ENCODE data around the gene MTX2. TPM values are rescaled to one million over a fixed set of nuclear protein-coding genes. Genes with fewer than 3 reads are reported as not detected.
A peak's percentile ranks its signal among the peaks of the same experiment; 100 is the strongest.

The MTX2 gene
- total RNA-seq: 10 to 100 TPM; 22.6 to 28.6 TPM

GRCh38 chr2:176269319-176270099 lies at the start of gene MTX2:
Gene MTX2, plus strand, starts transcription at chr2:176269442. Its CDS starts 188 bp downstream, at chr2:176269630.
- DNase-seq (peak; percentile 84), ATAC-seq (peak; percentile 95)
- Mint-ChIP-seq H3K36me3 (ENCODE audit: low read depth) (no peaks in the 10 kb centered on the region), H3K27me3 (peaks cover 10% of the 10 kb centered on the region), H3K9me3 (ENCODE audit: low read depth) (no peaks in the 10 kb centered on the region), H3K27ac (peak within 1 kb of the TSS; percentile 94), H3K4me3 (peak within 1 kb of the TSS; percentile 98), H3K4me1 (peaks cover 29% of the 10 kb centered on the region)
- intact Hi-C loops (cut with DNase I, micrococcal nuclease): loop anchor here in 1 of 2 experiments (2.0 to 5.0 kb wide), 2 partner anchors 139 to 267 kb away; partner anchors contain the start of gene LNPK
- ChIA-PET POLR2A (no interaction called here), CTCF (interaction anchor here (0.6 to 1.0 kb wide), 3 partner anchors 175 to 382 kb away, joined by 3 to 4 read pairs (median 3); no protein-coding TSS in a partner anchor)

GRCh38 chr2:176227874-176228273 lies 41.4 kb upstream of the MTX2 start:
- no peaks in the 10 kb centered on the region for H3K4me1 Mint-ChIP-seq
- H3K9me3 Mint-ChIP-seq (ENCODE audit: low read depth): no peaks in the 10 kb centered on the region
- H3K27ac Mint-ChIP-seq: no peak overlapping the region
- intact Hi-C loops (cut with DNase I, micrococcal nuclease): no loop called here
- no peak for ATAC-seq
- no peaks in the 10 kb centered on the region for H3K36me3 Mint-ChIP-seq (ENCODE audit: low read depth)
- no peak for DNase-seq
- ChIA-PET POLR2A (no interaction called here), CTCF (no interaction called here)
- no peak overlapping the region for H3K4me3 Mint-ChIP-seq
- peaks cover 38% of the 10 kb centered on the region for H3K27me3 Mint-ChIP-seq

- ATAC-seq (no peak), DNase-seq (no peak)
- Mint-ChIP-seq H3K36me3 (ENCODE audit: low read depth) (no peaks in the 10 kb centered on the region), H3K4me3 (no peak overlapping the region), H3K27ac (no peak overlapping the region), H3K4me1 (no peaks in the 10 kb centered on the region), H3K9me3 (ENCODE audit: low read depth) (no peaks in the 10 kb centered on the region), H3K27me3 (peaks cover 37% of the 10 kb centered on the region)
- intact Hi-C loops (cut with DNase I, micrococcal nuclease): no loop called here
- POLR2A ChIA-PET: no interaction called here
- CTCF ChIA-PET: interaction anchor here (0.7 to 0.8 kb wide), 2 partner anchors 22 to 221 kb away, joined by 3 read pairs; no protein-coding TSS in a partner anchor
Observed at GRCh38 chr2:176234156-176234555, 35.1 kb upstream of the MTX2 start.

- Mint-ChIP-seq H3K4me1 (no peaks in the 10 kb centered on the region), H3K27me3 (peaks cover 41% of the 10 kb centered on the region), H3K27ac (no peak overlapping the region), H3K4me3 (no peak overlapping the region), H3K36me3 (ENCODE audit: low read depth) (no peaks in the 10 kb centered on the region), H3K9me3 (ENCODE audit: low read depth) (no peaks in the 10 kb centered on the region)
- ChIA-PET CTCF (interaction anchor here (0.6 kb wide), 1 partner anchor 934 kb away, joined by 3 read pairs; no protein-coding TSS in a partner anchor), POLR2A (no interaction called here)
- ATAC-seq (no peak), DNase-seq (no peak)
- intact Hi-C loops (cut with DNase I, micrococcal nuclease): no loop called here
Observed at GRCh38 chr2:176234940-176235339, 34.3 kb upstream of the MTX2 start.

GRCh38 chr2:176237456-176237855 lies 31.8 kb upstream of the MTX2 start:
- CTCF ChIA-PET: interaction anchor here (0.8 to 1.6 kb wide), 2 partner anchors 12 to 218 kb away, joined by 3 to 4 read pairs; no protein-coding TSS in a partner anchor
- Mint-ChIP-seq H3K4me3 (no peak overlapping the region), H3K27ac (no peak overlapping the region), H3K9me3 (ENCODE audit: low read depth) (no peaks in the 10 kb centered on the region), H3K27me3 (peaks cover 35% of the 10 kb centered on the region), H3K4me1 (no peaks in the 10 kb centered on the region), H3K36me3 (ENCODE audit: low read depth) (no peaks in the 10 kb centered on the region)
- ATAC-seq (no peak), DNase-seq (no peak)
- POLR2A ChIA-PET: no interaction called here
- intact Hi-C loops (cut with DNase I, micrococcal nuclease): no loop called here

GRCh38 chr2:176239031-176239430 lies 30.2 kb upstream of the MTX2 start:
- intact Hi-C loops (cut with DNase I, micrococcal nuclease): no loop called here
- ChIA-PET POLR2A (no interaction called here), CTCF (interaction anchor here (1.0 to 1.3 kb wide), 2 partner anchors 10 to 216 kb away, joined by 3 read pairs; no protein-coding TSS in a partner anchor)
- ATAC-seq (no peak), DNase-seq (no peak)
- Mint-ChIP-seq H3K4me1 (no peaks in the 10 kb centered on the region), H3K4me3 (no peak overlapping the region), H3K9me3 (ENCODE audit: low read depth) (no peaks in the 10 kb centered on the region), H3K36me3 (ENCODE audit: low read depth) (no peaks in the 10 kb centered on the region), H3K27me3 (peaks cover 35% of the 10 kb centered on the region), H3K27ac (no peak overlapping the region)

- intact Hi-C loops (cut with DNase I, micrococcal nuclease): no loop called here
- Mint-ChIP-seq H3K4me1 (no peaks in the 10 kb centered on the region), H3K36me3 (ENCODE audit: low read depth) (no peaks in the 10 kb centered on the region), H3K27ac (no peak overlapping the region), H3K4me3 (no peak overlapping the region), H3K27me3 (peaks cover 32% of the 10 kb centered on the region), H3K9me3 (ENCODE audit: low read depth) (no peaks in the 10 kb centered on the region)
- DNase-seq (no peak), ATAC-seq (no peak)
- POLR2A ChIA-PET: interaction anchor here (0.5 kb wide), 1 partner anchor 51 kb away, joined by 3 read pairs; no protein-coding TSS in a partner anchor
- CTCF ChIA-PET: interaction anchor here (0.8 to 1.5 kb wide), 4 partner anchors 8 to 215 kb away, joined by 3 to 5 read pairs (median 3); no protein-coding TSS in a partner anchor
Observed at GRCh38 chr2:176240301-176240700, 28.9 kb upstream of the MTX2 start.

- Mint-ChIP-seq H3K4me3 (no peak overlapping the region), H3K27ac (no peak overlapping the region), H3K9me3 (ENCODE audit: low read depth) (no peaks in the 10 kb centered on the region), H3K4me1 (no peaks in the 10 kb centered on the region), H3K27me3 (peaks cover 27% of the 10 kb centered on the region), H3K36me3 (ENCODE audit: low read depth) (no peaks in the 10 kb centered on the region)
- ChIA-PET CTCF (no interaction called here), POLR2A (no interaction called here)
- no peak for DNase-seq
- intact Hi-C loops (cut with DNase I, micrococcal nuclease): no loop called here
- ATAC-seq: no peak
Observed at GRCh38 chr2:176242276-176242675, 27.0 kb upstream of the MTX2 start.

- DNase-seq: no peak
- ChIA-PET CTCF (interaction anchor here (0.6 kb wide), 1 partner anchor 13 kb away, joined by 4 read pairs; no protein-coding TSS in a partner anchor), POLR2A (no interaction called here)
- H3K36me3 Mint-ChIP-seq (ENCODE audit: low read depth): no peaks in the 10 kb centered on the region
- ATAC-seq: no peak
- peaks cover 22% of the 10 kb centered on the region for H3K27me3 Mint-ChIP-seq
- H3K27ac Mint-ChIP-seq: no peak overlapping the region
- intact Hi-C loops (cut with DNase I, micrococcal nuclease): no loop called here
- H3K4me1 Mint-ChIP-seq: no peaks in the 10 kb centered on the region
- no peaks in the 10 kb centered on the region for H3K9me3 Mint-ChIP-seq (ENCODE audit: low read depth)
- H3K4me3 Mint-ChIP-seq: no peak overlapping the region
Observed at GRCh38 chr2:176246331-176246730, 22.9 kb upstream of the MTX2 start.

- H3K27me3 Mint-ChIP-seq: peaks cover 20% of the 10 kb centered on the region
- no peaks in the 10 kb centered on the region for H3K4me1 Mint-ChIP-seq
- no peak overlapping the region for H3K4me3 Mint-ChIP-seq
- no peak for DNase-seq
- ATAC-seq: no peak
- ChIA-PET CTCF (interaction anchor here (0.9 to 1.1 kb wide), 2 partner anchors 8 to 207 kb away, joined by 3 read pairs; no protein-coding TSS in a partner anchor), POLR2A (no interaction called here)
- intact Hi-C loops (cut with DNase I, micrococcal nuclease): no loop called here
- H3K9me3 Mint-ChIP-seq (ENCODE audit: low read depth): no peaks in the 10 kb centered on the region
- no peak overlapping the region for H3K27ac Mint-ChIP-seq
- no peaks in the 10 kb centered on the region for H3K36me3 Mint-ChIP-seq (ENCODE audit: low read depth)
Observed at GRCh38 chr2:176247859-176248258, 21.4 kb upstream of the MTX2 start.

GRCh38 chr2:176251928-176252327 lies 17.3 kb upstream of the MTX2 start:
- no peaks in the 10 kb centered on the region for H3K4me1 Mint-ChIP-seq
- H3K9me3 Mint-ChIP-seq (ENCODE audit: low read depth): no peaks in the 10 kb centered on the region
- intact Hi-C loops (cut with DNase I, micrococcal nuclease): no loop called here
- H3K27ac Mint-ChIP-seq: no peak overlapping the region
- DNase-seq (no peak), ATAC-seq (no peak)
- no peak overlapping the region for H3K4me3 Mint-ChIP-seq
- H3K36me3 Mint-ChIP-seq (ENCODE audit: low read depth): no peaks in the 10 kb centered on the region
- peaks cover 24% of the 10 kb centered on the region for H3K27me3 Mint-ChIP-seq
- CTCF ChIA-PET: no interaction called here
- POLR2A ChIA-PET: no interaction called here

GRCh38 chr2:176260689-176261088 lies 8.6 kb upstream of the MTX2 start:
- no peaks in the 10 kb centered on the region for H3K9me3 Mint-ChIP-seq (ENCODE audit: low read depth)
- CTCF ChIA-PET: no interaction called here
- POLR2A ChIA-PET: no interaction called here
- H3K27me3 Mint-ChIP-seq: peaks cover 10% of the 10 kb centered on the region
- H3K4me1 Mint-ChIP-seq: no peaks in the 10 kb centered on the region
- ATAC-seq (no peak), DNase-seq (no peak)
- H3K36me3 Mint-ChIP-seq (ENCODE audit: low read depth): no peaks in the 10 kb centered on the region
- no peak overlapping the region for H3K4me3 Mint-ChIP-seq
- H3K27ac Mint-ChIP-seq: no peak overlapping the region
- intact Hi-C loops (cut with DNase I, micrococcal nuclease): no loop called here

Measured in activated CD4-positive, alpha-beta T cell treated with anti-CD3 and anti-CD28 coated beads for 36 hours (primary cell).